ENCODE measurements around the gene RDH5.

GRCh38 chr12:55718015-55718414 lies 2.2 kb upstream of the RDH5 start:
- TF ChIP-seq EZH2 (IDR thresholded peaks at IDR 0.05; ENCODE audit: insufficient read depth, poor library complexity, severe bottlenecking) (no peak), EZH2phosphoT487 (IDR thresholded peaks at IDR 0.05; ENCODE audit: insufficient read depth, low read depth) (no peak)
